Subcutaneous abdominal adipose tissue (tissue), 5 donors: ENCODE data around the gene AGXT2.

Experiments
- H3K27ac ChIP-seq: one replicate; pipeline ENCODE4 v1.7.0; 2013; ENCODE audit warnings: low read depth, mild to moderate bottlenecking, inconsistent platforms, low read length, moderate library complexity
- H3K27me3 ChIP-seq, 5 donors: one replicate each; pipeline ENCODE4 v1.7.0; 2013; ENCODE audit warnings: low read length in 5 of 5, inconsistent platforms in 1 of 5; ENCODE audit not compliant: control insufficient read depth in 5 of 5, insufficient read depth in 4 of 5
- H3K36me3 ChIP-seq, 5 donors: one replicate each; pipeline ENCODE4 v1.7.0; 2013; ENCODE audit warnings: low read length in 5 of 5; ENCODE audit not compliant: control insufficient read depth in 5 of 5, insufficient read depth in 5 of 5
- H3K4me1 ChIP-seq, 5 donors: one replicate each; pipeline ENCODE4 v1.7.0; 2013; ENCODE audit warnings: low read length in 5 of 5, mild to moderate bottlenecking in 3 of 5, moderate library complexity in 1 of 5; ENCODE audit not compliant: control insufficient read depth in 5 of 5, insufficient read depth in 5 of 5
- H3K4me3 ChIP-seq, 5 donors: one replicate each; pipeline ENCODE4 v1.7.0; 2013; ENCODE audit warnings: low read length in 5 of 5, low read depth in 1 of 5
- H3K9ac ChIP-seq, 5 donors: one replicate each; pipeline ENCODE4 v1.7.0; 2013; ENCODE audit warnings: low read length in 5 of 5, mild to moderate bottlenecking in 4 of 5, moderate library complexity in 3 of 5
- H3K9me3 ChIP-seq, 5 donors: one replicate each; pipeline ENCODE4 v1.7.0; 2013; ENCODE audit warnings: low read length in 5 of 5; ENCODE audit not compliant: control insufficient read depth in 5 of 5
- donor health status: healthy.
- donor health status: healthy.
- donor health status: healthy.
- donor health status: healthy.
- donor health status: healthy.

AGXT2 gene

DNA sequence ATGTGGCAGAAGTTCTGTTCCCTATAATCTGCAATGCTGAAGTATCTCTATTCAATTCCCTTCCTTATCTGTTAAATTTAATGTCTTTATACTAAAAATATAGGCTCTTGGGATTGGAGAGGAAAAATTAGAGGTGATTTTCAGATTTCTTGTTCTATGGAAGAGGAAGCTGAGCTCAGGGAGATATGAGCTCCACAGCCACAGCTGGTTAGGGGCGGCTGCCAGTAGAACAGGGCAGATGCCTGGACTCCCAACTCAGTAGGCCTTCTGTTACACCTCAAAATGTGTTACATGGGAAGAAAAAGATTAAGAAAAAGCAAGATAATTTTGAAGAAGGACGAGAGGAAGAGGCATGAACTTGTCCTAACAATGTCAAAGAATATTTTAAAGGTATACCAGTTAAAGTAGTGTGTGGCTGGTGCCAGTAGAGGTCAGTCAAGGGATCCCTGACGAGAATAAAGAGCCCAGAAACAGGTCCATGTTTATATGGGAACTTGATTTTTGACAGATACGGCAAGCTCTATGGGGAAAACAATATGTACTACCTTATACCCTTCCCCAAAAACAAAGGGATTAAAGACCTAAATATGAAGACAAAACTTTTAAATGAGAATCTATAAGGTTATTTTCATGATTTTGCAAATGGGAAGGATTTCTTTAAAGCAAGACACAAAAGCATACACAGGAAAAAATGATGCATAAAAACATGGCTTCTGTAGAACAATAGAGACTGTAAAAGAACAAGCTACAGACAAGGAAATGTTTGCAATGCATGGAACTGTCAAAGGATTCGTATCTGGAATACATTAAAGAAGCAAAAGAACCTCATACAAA lies 89.7 kb downstream of the AGXT2 start:
- H3K9me3 ChIP-seq: no peaks in the 10 kb centered on the region
- no peaks in the 10 kb centered on the region for H3K27me3 ChIP-seq
- peaks cover 0 to 10% (median 0%) of the 10 kb centered on the region in 5 donors for H3K4me1 ChIP-seq
- H3K4me3 ChIP-seq: no peak overlapping the region
- H3K27ac ChIP-seq: peak overlapping the region; percentile 23
- peaks cover 9 to 15% (median 12%) of the 10 kb centered on the region in 5 donors for H3K36me3 ChIP-seq
- peak overlapping the region in 1 of 5 donors; percentile 53 for H3K9ac ChIP-seq

DNA sequence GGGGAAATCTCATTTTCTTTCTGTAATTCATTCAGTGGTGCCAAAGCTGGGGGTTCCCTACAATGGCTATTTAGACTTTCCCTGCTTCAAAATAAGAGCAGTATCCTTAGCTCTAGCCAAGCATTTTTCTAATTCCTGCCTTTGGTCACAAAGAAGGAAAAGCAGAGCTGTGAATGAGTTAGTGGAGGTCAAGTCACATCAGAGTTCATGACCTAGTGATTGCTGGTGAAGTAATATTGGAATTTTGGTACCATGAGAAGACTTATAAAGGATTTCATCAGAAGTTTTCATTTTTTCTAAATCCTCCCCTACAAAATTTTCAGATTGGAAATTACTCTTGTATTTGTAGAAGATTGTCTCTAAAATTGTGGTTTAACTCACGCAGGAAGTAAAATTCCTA lies 90.4 kb downstream of the AGXT2 start:
- H3K4me3 ChIP-seq: no peak overlapping the region
- no peaks in the 10 kb centered on the region for H3K9me3 ChIP-seq
- peaks cover 0 to 10% (median 0%) of the 10 kb centered on the region in 5 donors for H3K4me1 ChIP-seq
- no peaks in the 10 kb centered on the region for H3K27me3 ChIP-seq
- peaks cover 10 to 21% (median 13%) of the 10 kb centered on the region in 5 donors for H3K36me3 ChIP-seq
- H3K27ac ChIP-seq: peak overlapping the region; percentile 23
- H3K9ac ChIP-seq: no peak overlapping the region
